Measurements from ENCODE around the gene PPP2R3B. TPM values are rescaled to one million over a fixed set of nuclear protein-coding genes. Genes with fewer than 3 reads are reported as not detected.

Gene PPP2R3B
- polyA plus RNA-seq, 1 donor from 2014 or later: 41.7 TPM

DNA sequence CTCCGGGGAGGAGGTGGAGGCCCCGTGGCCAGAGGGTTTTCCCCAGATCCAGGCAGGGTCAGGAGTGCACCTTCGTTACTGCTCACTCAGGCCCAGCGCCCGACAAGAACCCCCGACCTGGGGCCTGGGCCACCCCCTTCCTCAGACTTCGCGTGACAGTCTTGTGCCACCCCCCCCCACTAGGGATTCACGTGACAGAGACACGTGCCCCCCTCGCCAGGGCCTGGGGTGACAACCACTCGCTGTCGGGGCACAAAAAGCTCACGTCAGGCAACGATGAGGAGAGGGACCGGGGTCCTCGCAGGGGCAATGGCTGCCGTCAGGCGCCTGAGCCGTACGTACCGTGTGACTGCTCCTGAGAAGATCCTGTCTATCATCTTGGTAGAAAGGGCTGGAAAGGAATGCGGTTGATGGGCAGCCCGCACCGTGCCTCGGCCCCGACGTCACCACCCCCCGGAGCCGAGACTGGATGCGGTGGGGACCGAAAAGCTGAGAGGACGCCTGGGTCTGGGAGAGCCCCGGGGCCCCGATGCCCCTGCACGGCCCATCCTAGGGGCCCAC, 45.1 kb downstream of the PPP2R3B start:
- Histone ChIP-seq H3K9me3 (ENCODE audit: low read length) (peaks cover 3% of the 10 kb centered on the region), H2AFZ (ENCODE audit: low read depth, low read length) (no peak overlapping the region), H3K4me2 (ENCODE audit: low read length) (no peak overlapping the region), H3K9me2 (ENCODE audit: insufficient read depth, low read length) (no peaks in the 10 kb centered on the region), H3K9ac (ENCODE audit: low read length) (no peak overlapping the region), H4K20me1 (ENCODE audit: insufficient read depth) (no peaks in the 10 kb centered on the region), H3K27me3 (ENCODE audit: insufficient read depth, low read depth, low read length) (no peaks in the 10 kb centered on the region), H3K79me2 (replicated peaks; ENCODE audit: insufficient read depth, low read length) (no peaks in the 10 kb centered on the region), H3K4me3 (ENCODE audit: low read length) (no peak overlapping the region), H3K27ac (ENCODE audit: low read length) (no peak overlapping the region), H3F3A (ENCODE audit: insufficient read depth, low read length, poor library complexity, severe bottlenecking) (no peaks in the 10 kb centered on the region), H3K36me3 (ENCODE audit: insufficient read depth, low read length) (peaks cover 5% of the 10 kb centered on the region)
- TF ChIP-seq MXI1 (conservative IDR thresholded peaks at IDR 0.05; ENCODE audit: poor library complexity, severe bottlenecking): no peak
- TF ChIP-seq TAF1 (IDR thresholded peaks at IDR 0.05; ENCODE audit: low read depth): no peak
- no peak for TF ChIP-seq EP300 (conservative IDR thresholded peaks at IDR 0.05; ENCODE audit: poor library complexity, severe bottlenecking)
- no peak for TF ChIP-seq EZH2 (IDR thresholded peaks at IDR 0.05; ENCODE audit: borderline replicate concordance, insufficient read depth, low read length, poor library complexity, severe bottlenecking)
- TF ChIP-seq RAD21 (conservative IDR thresholded peaks at IDR 0.05): no peak
- no peak for TF ChIP-seq POLR2AphosphoS5 (IDR thresholded peaks at IDR 0.05)

DNA sequence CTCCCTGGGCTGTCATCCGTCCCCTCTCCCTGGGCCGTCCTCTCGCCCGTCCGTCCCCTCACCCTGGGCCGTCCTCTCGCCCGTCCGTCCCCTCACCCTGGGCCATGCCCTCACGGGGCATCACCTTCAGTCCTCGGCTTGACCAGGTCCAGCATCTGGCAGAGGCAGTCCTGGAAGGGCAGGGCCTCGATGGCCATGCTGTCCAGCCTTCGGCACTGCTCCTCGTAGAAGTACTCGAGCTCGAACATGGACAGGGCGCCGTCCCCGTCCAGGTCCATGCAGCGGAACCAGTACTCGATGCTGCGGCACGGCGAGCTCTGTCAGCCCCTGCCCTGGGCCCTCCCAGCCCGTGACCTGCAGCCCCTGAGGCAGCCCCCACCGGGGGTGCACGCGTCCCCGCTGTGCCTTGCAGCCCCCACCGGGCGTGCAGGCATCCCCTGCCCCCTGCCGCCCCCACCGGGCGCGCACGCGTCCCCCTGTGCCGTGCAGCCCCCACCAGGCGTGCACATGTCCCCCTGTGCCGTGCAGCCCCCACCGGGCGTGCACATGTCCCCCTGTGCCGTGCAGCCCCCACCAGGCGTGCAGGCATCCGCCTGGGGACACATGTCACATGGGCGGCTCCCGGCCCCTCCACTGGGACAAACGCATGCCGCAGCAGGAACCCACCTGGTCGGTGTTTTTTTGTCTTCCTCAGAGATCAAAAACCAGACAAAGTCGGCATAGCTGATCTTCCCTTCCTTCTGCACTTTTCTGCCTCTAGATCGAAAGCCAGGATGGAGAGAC, 45.9 kb downstream of the PPP2R3B start:
- Histone ChIP-seq H4K20me1 (ENCODE audit: insufficient read depth) (no peaks in the 10 kb centered on the region), H3K79me2 (replicated peaks; ENCODE audit: insufficient read depth, low read length) (no peaks in the 10 kb centered on the region), H3K9ac (ENCODE audit: low read length) (no peak overlapping the region), H3K36me3 (ENCODE audit: insufficient read depth, low read length) (peaks cover 5% of the 10 kb centered on the region), H3K9me2 (ENCODE audit: insufficient read depth, low read length) (no peaks in the 10 kb centered on the region), H2AFZ (ENCODE audit: low read depth, low read length) (no peak overlapping the region), H3K9me3 (ENCODE audit: low read length) (peaks cover 3% of the 10 kb centered on the region), H3K4me2 (ENCODE audit: low read length) (no peak overlapping the region), H3K4me3 (ENCODE audit: low read length) (no peak overlapping the region), H3K27me3 (ENCODE audit: insufficient read depth, low read depth, low read length) (no peaks in the 10 kb centered on the region), H3F3A (ENCODE audit: insufficient read depth, low read length, poor library complexity, severe bottlenecking) (no peaks in the 10 kb centered on the region), H3K27ac (ENCODE audit: low read length) (no peak overlapping the region)
- TF ChIP-seq MXI1 (conservative IDR thresholded peaks at IDR 0.05; ENCODE audit: poor library complexity, severe bottlenecking): no peak
- TF ChIP-seq, protein P1, sequence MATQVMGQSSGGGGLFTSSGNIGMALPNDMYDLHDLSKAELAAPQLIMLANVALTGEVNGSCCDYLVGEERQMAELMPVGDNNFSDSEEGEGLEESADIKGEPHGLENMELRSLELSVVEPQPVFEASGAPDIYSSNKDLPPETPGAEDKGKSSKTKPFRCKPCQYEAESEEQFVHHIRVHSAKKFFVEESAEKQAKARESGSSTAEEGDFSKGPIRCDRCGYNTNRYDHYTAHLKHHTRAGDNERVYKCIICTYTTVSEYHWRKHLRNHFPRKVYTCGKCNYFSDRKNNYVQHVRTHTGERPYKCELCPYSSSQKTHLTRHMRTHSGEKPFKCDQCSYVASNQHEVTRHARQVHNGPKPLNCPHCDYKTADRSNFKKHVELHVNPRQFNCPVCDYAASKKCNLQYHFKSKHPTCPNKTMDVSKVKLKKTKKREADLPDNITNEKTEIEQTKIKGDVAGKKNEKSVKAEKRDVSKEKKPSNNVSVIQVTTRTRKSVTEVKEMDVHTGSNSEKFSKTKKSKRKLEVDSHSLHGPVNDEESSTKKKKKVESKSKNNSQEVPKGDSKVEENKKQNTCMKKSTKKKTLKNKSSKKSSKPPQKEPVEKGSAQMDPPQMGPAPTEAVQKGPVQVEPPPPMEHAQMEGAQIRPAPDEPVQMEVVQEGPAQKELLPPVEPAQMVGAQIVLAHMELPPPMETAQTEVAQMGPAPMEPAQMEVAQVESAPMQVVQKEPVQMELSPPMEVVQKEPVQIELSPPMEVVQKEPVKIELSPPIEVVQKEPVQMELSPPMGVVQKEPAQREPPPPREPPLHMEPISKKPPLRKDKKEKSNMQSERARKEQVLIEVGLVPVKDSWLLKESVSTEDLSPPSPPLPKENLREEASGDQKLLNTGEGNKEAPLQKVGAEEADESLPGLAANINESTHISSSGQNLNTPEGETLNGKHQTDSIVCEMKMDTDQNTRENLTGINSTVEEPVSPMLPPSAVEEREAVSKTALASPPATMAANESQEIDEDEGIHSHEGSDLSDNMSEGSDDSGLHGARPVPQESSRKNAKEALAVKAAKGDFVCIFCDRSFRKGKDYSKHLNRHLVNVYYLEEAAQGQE (IDR thresholded peaks at IDR 0.05; ENCODE audit: borderline replicate concordance): no peak
- no peak for TF ChIP-seq TAF1 (IDR thresholded peaks at IDR 0.05; ENCODE audit: low read depth)
- TF ChIP-seq EP300 (conservative IDR thresholded peaks at IDR 0.05; ENCODE audit: poor library complexity, severe bottlenecking): no peak
- no peak for TF ChIP-seq RAD21 (conservative IDR thresholded peaks at IDR 0.05)
- no peak for TF ChIP-seq EZH2 (IDR thresholded peaks at IDR 0.05; ENCODE audit: borderline replicate concordance, insufficient read depth, low read length, poor library complexity, severe bottlenecking)
- no peak for TF ChIP-seq SMC3 (conservative IDR thresholded peaks at IDR 0.05; ENCODE audit: poor library complexity)
- TF ChIP-seq POLR2AphosphoS5 (IDR thresholded peaks at IDR 0.05): no peak
- TF ChIP-seq, protein P2, sequence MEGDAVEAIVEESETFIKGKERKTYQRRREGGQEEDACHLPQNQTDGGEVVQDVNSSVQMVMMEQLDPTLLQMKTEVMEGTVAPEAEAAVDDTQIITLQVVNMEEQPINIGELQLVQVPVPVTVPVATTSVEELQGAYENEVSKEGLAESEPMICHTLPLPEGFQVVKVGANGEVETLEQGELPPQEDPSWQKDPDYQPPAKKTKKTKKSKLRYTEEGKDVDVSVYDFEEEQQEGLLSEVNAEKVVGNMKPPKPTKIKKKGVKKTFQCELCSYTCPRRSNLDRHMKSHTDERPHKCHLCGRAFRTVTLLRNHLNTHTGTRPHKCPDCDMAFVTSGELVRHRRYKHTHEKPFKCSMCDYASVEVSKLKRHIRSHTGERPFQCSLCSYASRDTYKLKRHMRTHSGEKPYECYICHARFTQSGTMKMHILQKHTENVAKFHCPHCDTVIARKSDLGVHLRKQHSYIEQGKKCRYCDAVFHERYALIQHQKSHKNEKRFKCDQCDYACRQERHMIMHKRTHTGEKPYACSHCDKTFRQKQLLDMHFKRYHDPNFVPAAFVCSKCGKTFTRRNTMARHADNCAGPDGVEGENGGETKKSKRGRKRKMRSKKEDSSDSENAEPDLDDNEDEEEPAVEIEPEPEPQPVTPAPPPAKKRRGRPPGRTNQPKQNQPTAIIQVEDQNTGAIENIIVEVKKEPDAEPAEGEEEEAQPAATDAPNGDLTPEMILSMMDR (IDR thresholded peaks at IDR 0.05; ENCODE audit: poor library complexity, severe bottlenecking): no peak

Measured in neural cell (in vitro differentiated cells).